HepG2 (cell line): ENCODE data around the gene INO80B. TPM values are rescaled to one million over a fixed set of nuclear protein-coding genes. Genes with fewer than 3 reads are reported as not detected.

Source experiments
- BCL3 ChIP-seq: sonication (generic); formaldehyde crosslinking; IDR thresholded peaks from 2 replicates; pipeline ENCODE4 v1.5.1; 2020; ENCODE audit warnings: mild to moderate bottlenecking, missing genetic modification reagents, moderate library complexity
- CENPBD1 ChIP-seq: sonication (generic); formaldehyde crosslinking; IDR thresholded peaks from 2 replicates; pipeline ENCODE4 v1.8.0; 2022; ENCODE audit warnings: missing genetic modification reagents, low read depth, mild to moderate bottlenecking, borderline replicate concordance
- GABPA ChIP-seq, 2 experiments: IDR thresholded peaks; 2 replicates each; pipeline ENCODE4 v1.6.1; 2011 to 2016; ENCODE audit warnings: low read depth in 2 of 2, low read length in 1 of 2, missing biosample characterization in 1 of 2, missing genetic modification characterization in 1 of 2
- GFI1 ChIP-seq: sonication (generic); formaldehyde crosslinking; IDR thresholded peaks from 2 replicates; pipeline ENCODE4 v1.5.0; 2020; ENCODE audit warnings: missing genetic modification reagents, mild to moderate bottlenecking, borderline replicate concordance
- GTF3A ChIP-seq: sonication (generic); formaldehyde crosslinking; conservative IDR thresholded peaks from 2 replicates; pipeline ENCODE4 v1.4.0; 2020; ENCODE audit warnings: mild to moderate bottlenecking, missing genetic modification reagents
- MXD3 ChIP-seq: IDR thresholded peaks from 2 replicates; pipeline ENCODE4 v1.6.1; 2016; ENCODE audit warnings: mild to moderate bottlenecking, missing biosample characterization, missing genetic modification reagents
- POGZ ChIP-seq: sonication (generic); formaldehyde crosslinking; IDR thresholded peaks from 2 replicates; pipeline ENCODE4 v1.4.0; 2020; ENCODE audit warnings: mild to moderate bottlenecking, missing genetic modification reagents
- SNAI1 ChIP-seq: sonication (generic); formaldehyde crosslinking; IDR thresholded peaks from 2 replicates; pipeline ENCODE4 v1.5.0; 2020; ENCODE audit warnings: mild to moderate bottlenecking, missing genetic modification reagents, borderline replicate concordance
- SNAPC5 ChIP-seq: sonication (generic); formaldehyde crosslinking; IDR thresholded peaks from 2 replicates; pipeline ENCODE4 v1.8.1; 2023; ENCODE audit warnings: mild to moderate bottlenecking, missing genetic modification reagents, borderline replicate concordance
- SRSF9 ChIP-seq: fragments of 200-400 bp; formaldehyde crosslinking; IDR thresholded peaks from 2 replicates; pipeline ENCODE4 v1.6.1; 2018; ENCODE audit warnings: borderline replicate concordance, mild to moderate bottlenecking, low read depth, low read length; ENCODE audit not compliant: insufficient read depth, poor library complexity, severe bottlenecking
- THAP9 ChIP-seq: sonication (generic); formaldehyde crosslinking; IDR thresholded peaks from 2 replicates; pipeline ENCODE4; 2020; ENCODE audit warnings: missing genetic modification reagents, mild to moderate bottlenecking, borderline replicate concordance
- ZGPAT ChIP-seq: IDR thresholded peaks from 2 replicates; pipeline ENCODE4 v1.6.1; 2016; ENCODE audit warnings: mild to moderate bottlenecking
- ZNF331 ChIP-seq: sonication (generic); formaldehyde crosslinking; IDR thresholded peaks from 2 replicates; pipeline ENCODE4 v1.4.0; 2020; ENCODE audit warnings: missing genetic modification reagents
- ZNF547 ChIP-seq: sonication (generic); formaldehyde crosslinking; IDR thresholded peaks from 2 replicates; pipeline ENCODE4 v1.5.1; 2020; ENCODE audit warnings: mild to moderate bottlenecking, missing genetic modification reagents
- ZNF574 ChIP-seq: sonication (generic); formaldehyde crosslinking; IDR thresholded peaks from 2 replicates; pipeline ENCODE4 v1.4.0; 2020; ENCODE audit warnings: missing genetic modification reagents
- polyA plus RNA-seq, 8 experiments: library from polyadenylated mRNA; depleted of rRNA in 3 of 8; stranded (reverse) in 7 of 8; unstranded in 1 of 8; fragments of >200 nt; fragmentation: Illumina TruSeq in 4 of 8; extraction: Trizol in 4 of 8; gene quantifications; 2 replicates each; pipeline versions ENCODE4 v1.2.1 to v1.2.3, GENCODE V29; 2011 to 2016; ENCODE audit warnings: low read depth in 4 of 8, missing spikeins in 1 of 8, mixed read lengths in 1 of 8; ENCODE audit not compliant: insufficient read depth in 1 of 8
- total RNA-seq, 5 experiments: library from RNA; depleted of rRNA; stranded (reverse); fragments of >200 nt; fragmentation: Illumina TruSeq; extraction: Trizol; gene quantifications; 2 replicates each; pipeline ENCODE4 v1.2.3, GENCODE V29; 2016; ENCODE audit warnings: low read depth in 1 of 5

Gene INO80B
- total and polyA plus RNA-seq, 2 of the 13 experiments (the other 11 are each of a cell fraction or from before 2014, with no cell fraction given): 6.2 to 14.5 TPM

GRCh38 chr2:74502147-74502719 is 47.3 kb downstream of the INO80B start (continued):
- TF ChIP-seq ZNF574 (CRISPR knock-in tag) (no peak), GTF3A (CRISPR knock-in tag) (no peak), ZNF331 (CRISPR knock-in tag) (peak; percentile 81; the same call in 1 of the 2 replicates), SNAPC5 (CRISPR knock-in tag) (no peak), ZNF547 (no peak; the same call in 1 of the 2 replicates), SNAI1 (no peak), GFI1 (CRISPR knock-in tag) (0 out of 2 replicates have a peak, but pooled peaks have one; percentile 61), GABPA (IDR thresholded peaks at IDR 0.05; ENCODE audit: low read depth, low read length) (no peak), GABPA (CRISPR knock-in tag; IDR thresholded peaks at IDR 0.05; ENCODE audit: low read depth) (peak; percentile 80), POGZ (CRISPR knock-in tag) (no peak), CENPBD1 (no peak), BCL3 (CRISPR knock-in tag) (0 out of 2 replicates have a peak, but pooled peaks have one; percentile 21), MXD3 (CRISPR knock-in tag) (no peak), SRSF9 (no peak), THAP9 (no peak), ZGPAT (CRISPR knock-in tag) (peak; percentile 49; the same call in 1 of the 2 replicates)
